ENCODE data around the gene AP2A2.

- no peak for TF ChIP-seq CTCF (IDR thresholded peaks at IDR 0.05)
- no peak for TF ChIP-seq POLR2A (IDR thresholded peaks at IDR 0.05)
- no peak for TF ChIP-seq POLR2AphosphoS5 (IDR thresholded peaks at IDR 0.05)
Observed at GRCh38 chr11:1015064-1015463, 89.4 kb downstream of the AP2A2 start.

All from stomach (tissue), 4 donors.